Activated CD8-positive, alpha-beta T cell treated with anti-CD3 and anti-CD28 coated beads for 36 hours (primary cell): ENCODE measurements around the gene RALGAPB. TPM values are rescaled to one million over a fixed set of nuclear protein-coding genes. Genes with fewer than 3 reads are reported as not detected.

Experiments
- ATAC-seq: fragments of 200-7000 bp; cut with Tn5 transposase; one replicate; pipeline ENCODE4 v1.10.0; 2021; ENCODE audit warnings: mild to moderate bottlenecking, moderate library complexity
- CTCF ChIA-PET: fragments of 350-600 bp; sonication (Branson Sonifier 250); formaldehyde crosslinking; loops from one replicate; lab custom pipeline; 2021; ENCODE audit warnings: antibody characterized with exemption; lab: Charles Lee
- POLR2A ChIA-PET: fragments of 350-600 bp; sonication (Branson Sonifier 250); formaldehyde crosslinking; loops from one replicate; lab custom pipeline; 2021; ENCODE audit warnings: antibody characterized with exemption; lab: Charles Lee
- DNase-seq: peaks from one replicate; pipeline ENCODE4 v3.0.0-alpha.2; 2020
- H3K27ac Mint-ChIP-seq: one replicate; pipeline ENCODE4 v1.8.0; 2021; ENCODE audit warnings: mild to moderate bottlenecking, mixed read lengths
- H3K27me3 Mint-ChIP-seq: one replicate; pipeline ENCODE4 v1.8.0; 2021; ENCODE audit warnings: mixed read lengths
- H3K36me3 Mint-ChIP-seq: one replicate; pipeline ENCODE4 v1.8.0; 2021; ENCODE audit warnings: low read depth, mixed read lengths
- H3K4me1 Mint-ChIP-seq: one replicate; pipeline ENCODE4 v1.8.0; 2021; ENCODE audit warnings: low read depth, mixed read lengths
- H3K4me3 Mint-ChIP-seq: one replicate; pipeline ENCODE4 v1.8.0; 2021; ENCODE audit warnings: mild to moderate bottlenecking, moderate library complexity, mixed read lengths
- H3K9me3 Mint-ChIP-seq: one replicate; pipeline ENCODE4 v1.8.0; 2021; ENCODE audit warnings: mixed read lengths
- CTCF ChIP-seq: fragments of 200-600 bp; IDR thresholded peaks from one replicate; pipeline ENCODE4 v1.8.0; 2022; ENCODE audit warnings: antibody characterized with exemption, mild to moderate bottlenecking
- intact Hi-C: fragments of 100-400 bp; cut with micrococcal nuclease; formaldehyde crosslinking; loops from one replicate; pipeline ENCODE4 v1.10.0; 2022
- total RNA-seq, 2 experiments: library from RNA; stranded (reverse); gene quantifications; one replicate each; pipeline ENCODE4 v1.2.3, GENCODE V29; 2021

RALGAPB gene
- total RNA-seq, 2 experiments from 2014 or later = 19.8 to 21.3 TPM

GRCh38 chr20:38523697-38524096, 51.1 kb downstream of the RALGAPB start:
- ChIA-PET POLR2A (no interaction called here), CTCF (no interaction called here)
- no peak for DNase-seq
- H3K27me3 Mint-ChIP-seq = no peaks in the 10 kb centered on the region
- no peak for TF ChIP-seq CTCF
- peaks cover 30% of the 10 kb centered on the region for H3K36me3 Mint-ChIP-seq
- H3K27ac Mint-ChIP-seq = no peak overlapping the region
- no peaks in the 10 kb centered on the region for H3K9me3 Mint-ChIP-seq
- no peak for ATAC-seq
- no peaks in the 10 kb centered on the region for H3K4me1 Mint-ChIP-seq
- intact Hi-C loops = no loop called here
- no peak overlapping the region for H3K4me3 Mint-ChIP-seq

GRCh38 chr20:38528167-38528566, 55.5 kb downstream of the RALGAPB start:
- CTCF ChIA-PET = interaction anchor here (1.2 kb wide), 1 partner anchor 9 kb away, joined by 4 read pairs; no protein-coding TSS in a partner anchor
- no peaks in the 10 kb centered on the region for H3K4me1 Mint-ChIP-seq

GRCh38 chr20:38531021-38531420, 58.4 kb downstream of the RALGAPB start:
- no peaks in the 10 kb centered on the region for H3K27me3 Mint-ChIP-seq
- no peak overlapping the region for H3K4me3 Mint-ChIP-seq
- H3K36me3 Mint-ChIP-seq = peaks cover 22% of the 10 kb centered on the region
- no peak for DNase-seq
- CTCF ChIA-PET = interaction anchor here (0.9 kb wide), 1 partner anchor 9 kb away, joined by 4 read pairs; no protein-coding TSS in a partner anchor
- no peak for ATAC-seq
- intact Hi-C loops = no loop called here
- no peaks in the 10 kb centered on the region for H3K9me3 Mint-ChIP-seq
- TF ChIP-seq CTCF = no peak
- POLR2A ChIA-PET = no interaction called here
- peaks cover 3% of the 10 kb centered on the region for H3K4me1 Mint-ChIP-seq
- H3K27ac Mint-ChIP-seq = no peak overlapping the region

More at GRCh38 chr20:38528167-38528566, 55.5 kb downstream of the RALGAPB start:
- DNase-seq = no peak
- H3K9me3 Mint-ChIP-seq = no peaks in the 10 kb centered on the region
- H3K4me3 Mint-ChIP-seq = no peak overlapping the region
- TF ChIP-seq CTCF = no peak
- intact Hi-C loops = no loop called here
- no peak overlapping the region for H3K27ac Mint-ChIP-seq
- ATAC-seq = no peak
- POLR2A ChIA-PET = no interaction called here
- no peaks in the 10 kb centered on the region for H3K27me3 Mint-ChIP-seq
- peaks cover 21% of the 10 kb centered on the region for H3K36me3 Mint-ChIP-seq

GRCh38 chr20:38534756-38535155, 62.1 kb downstream of the RALGAPB start:
- no peak overlapping the region for H3K4me3 Mint-ChIP-seq
- CTCF ChIA-PET = interaction anchor here (0.8 kb wide), 1 partner anchor 12 kb away, joined by 3 read pairs; no protein-coding TSS in a partner anchor
- DNase-seq (peak; percentile 35), ATAC-seq (peak; percentile 60)
- POLR2A ChIA-PET = interaction anchor here (0.9 kb wide), 1 partner anchor 119 kb away, joined by 3 read pairs; no protein-coding TSS in a partner anchor
- H3K27ac Mint-ChIP-seq = peak overlapping the region; percentile 52
- H3K36me3 Mint-ChIP-seq = peaks cover 29% of the 10 kb centered on the region
- intact Hi-C loops = no loop called here
- H3K27me3 Mint-ChIP-seq = no peaks in the 10 kb centered on the region
- peaks cover 3% of the 10 kb centered on the region for H3K4me1 Mint-ChIP-seq
- TF ChIP-seq CTCF = no peak
- H3K9me3 Mint-ChIP-seq = no peaks in the 10 kb centered on the region

- no peak for TF ChIP-seq CTCF
- ChIA-PET CTCF (no interaction called here), POLR2A (no interaction called here)
- no peaks in the 10 kb centered on the region for H3K9me3 Mint-ChIP-seq
- peaks cover 3% of the 10 kb centered on the region for H3K4me1 Mint-ChIP-seq
- peaks cover 37% of the 10 kb centered on the region for H3K36me3 Mint-ChIP-seq
- intact Hi-C loops = no loop called here
- H3K27me3 Mint-ChIP-seq = no peaks in the 10 kb centered on the region
- H3K4me3 Mint-ChIP-seq = no peak overlapping the region
- no peak overlapping the region for H3K27ac Mint-ChIP-seq
- DNase-seq (no peak), ATAC-seq (no peak)
These were observed 63.7 kb downstream of the RALGAPB start for GRCh38 chr20:38536310-38536709.
